Transverse colon (tissue), 4 donors: ENCODE data around the gene TRABD2A. TPM values are rescaled to one million over a fixed set of nuclear protein-coding genes. Genes with fewer than 3 reads are reported as not detected.

Experiments
- total RNA-seq, 4 donors: library from RNA; depleted of rRNA; stranded (reverse); fragments of >200 nt; gene quantifications; one replicate each; pipeline ENCODE4 v1.1.0, GENCODE V29; 2016

The TRABD2A gene
- total RNA-seq, 4 donors from 2014 or later: 21.3 to 230 (median 76.5) TPM

Other genes with a start within 250 kb of the TRABD2A start
- 1,000 to 10,000 TPM; 1,619 to 4,787 (median 3,693) TPM for gene TMSB10, start 24.6 kb upstream of the TRABD2A start, total RNA-seq
- 10 to 100 TPM; 41.5 to 97.3 (median 55.5) TPM for gene KCMF1, start 90.1 kb upstream of the TRABD2A start, total RNA-seq